Endothelial cell of umbilical vein (primary cell): ENCODE data around the gene DSG4. TPM values are rescaled to one million over a fixed set of nuclear protein-coding genes. Genes with fewer than 3 reads are reported as not detected.

Experiments
- BruUV-seq: library from RNA; stranded (reverse); fragments of 400-500 nt; replicated peaks from 2 replicates; lab custom pipeline; 2021; lab: Mats Ljungman, UMichigan
- CTCF ChIA-PET: fragments of 300-600, 350-600 bp; sonication (Branson Sonifier 250); formaldehyde crosslinking; loops from one replicate; lab custom pipeline; 2021; ENCODE audit warnings: antibody characterized with exemption, inconsistent platforms; lab: Charles Lee
- POLR2A ChIA-PET: fragments of 300-600, 350-600 bp; sonication (Branson Sonifier 250); formaldehyde crosslinking; loops from one replicate; lab custom pipeline; 2021; ENCODE audit warnings: antibody characterized with exemption, inconsistent platforms; lab: Charles Lee
- DNase-seq: peaks from one replicate; pipeline ENCODE4 v3.0.0-alpha.2; 2011; ENCODE audit warnings: low read depth, low spot score
- FAIRE-seq: peaks from 2 replicates; lab custom pipeline; 2011; peaks lifted over from hg19 to GRCh38; lab: Jason Lieb, UNC
- H2AFZ ChIP-seq: 2 replicates; pipeline ENCODE4 v1.6.0; 2012; ENCODE audit warnings: low read depth, low read length, control low read depth, inconsistent platforms
- H3K27ac ChIP-seq: 2 replicates; pipeline ENCODE4 v1.5.1; 2011; ENCODE audit warnings: low read depth, mild to moderate bottlenecking, control low read depth, low read length, moderate library complexity; ENCODE audit not compliant: insufficient read depth
- H3K27me3 ChIP-seq, 2 experiments: 2 replicates each; pipeline versions ENCODE4 v1.6.0 to v1.6.1; 2011; ENCODE audit warnings: low read length in 2 of 2, mixed read lengths in 1 of 2; ENCODE audit not compliant: control insufficient read depth in 2 of 2, insufficient read depth in 2 of 2
- H3K36me3 ChIP-seq, 2 experiments: 2 replicates in 1 of 2; 3 replicates in 1 of 2; pipeline ENCODE4 v1.5.1; 2011; ENCODE audit warnings: low read length in 2 of 2, mild to moderate bottlenecking in 1 of 2, moderate library complexity in 1 of 2; ENCODE audit not compliant: control insufficient read depth in 2 of 2, insufficient read depth in 2 of 2; ENCODE audit errors: extremely low read depth in 1 of 2
- H3K4me1 ChIP-seq: 3 replicates; pipeline ENCODE4 v1.5.1; 2011; ENCODE audit warnings: mild to moderate bottlenecking, low read length; ENCODE audit not compliant: control insufficient read depth, insufficient read depth; ENCODE audit errors: extremely low read depth
- H3K4me2 ChIP-seq: 2 replicates; pipeline ENCODE4 v1.6.1; 2011; ENCODE audit warnings: low read length, control low read depth, mixed read lengths; ENCODE audit not compliant: insufficient read depth
- H3K4me3 ChIP-seq, 3 experiments: fragments of 200-600 bp in 1 of 3; sonication (generic), shearing (Covaris generic) in 1 of 3; replicated peaks in 1 of 3; 2 replicates each; pipeline ENCODE4 v1.5.1; 2011 to 2016; ENCODE audit warnings: control low read depth in 3 of 3, low read length in 3 of 3, mild to moderate bottlenecking in 2 of 3, inconsistent platforms in 1 of 3, low read depth in 1 of 3, moderate library complexity in 1 of 3; ENCODE audit not compliant: insufficient read depth in 1 of 3
- H3K79me2 ChIP-seq: 2 replicates; pipeline ENCODE4 v1.6.0; 2012; ENCODE audit warnings: low read length, inconsistent platforms; ENCODE audit not compliant: control insufficient read depth, insufficient read depth
- H3K9ac ChIP-seq: replicated peaks from 2 replicates; pipeline ENCODE3; 2011; ENCODE audit warnings: low read length, control low read depth; ENCODE audit not compliant: insufficient read depth; ENCODE audit errors: extremely low read depth
- H3K9me1 ChIP-seq: replicated peaks from 3 replicates; pipeline ENCODE4 v1.6.0; 2011; ENCODE audit warnings: mild to moderate bottlenecking, low read length; ENCODE audit not compliant: control insufficient read depth, insufficient read depth; ENCODE audit errors: extremely low read depth
- H3K9me3 ChIP-seq: replicated peaks from 2 replicates; pipeline ENCODE4 v1.5.1; 2012; ENCODE audit warnings: low read length, inconsistent platforms; ENCODE audit not compliant: control insufficient read depth, insufficient read depth
- H4K20me1 ChIP-seq: replicated peaks from 2 replicates; pipeline ENCODE3; 2011; ENCODE audit warnings: mild to moderate bottlenecking, low read length; ENCODE audit not compliant: control insufficient read depth, insufficient read depth; ENCODE audit errors: extremely low read depth
- CTCF ChIP-seq, 2 donors: IDR thresholded peaks; 1 replicate in 1 of 2; 2 replicates in 1 of 2; pipeline ENCODE4 v1.5.1; 2011; ENCODE audit warnings: low read length in 2 of 2, mild to moderate bottlenecking in 2 of 2, moderate library complexity in 2 of 2, control low read depth in 1 of 2, inconsistent platforms in 1 of 2, low read depth in 1 of 2; ENCODE audit not compliant: insufficient read depth in 1 of 2; ENCODE audit errors: extremely low read depth in 1 of 2
- EZH2 ChIP-seq: IDR thresholded peaks from 2 replicates; pipeline ENCODE4 v1.6.1; 2012; ENCODE audit warnings: borderline replicate concordance, low read depth, mild to moderate bottlenecking, moderate library complexity, low read length, inconsistent platforms; ENCODE audit not compliant: severe bottlenecking
- FOS ChIP-seq: IDR thresholded peaks from 2 replicates; pipeline ENCODE4 v1.6.1; 2011; ENCODE audit warnings: mild to moderate bottlenecking, low read length, moderate library complexity, borderline replicate concordance; ENCODE audit not compliant: insufficient read depth
- GATA2 ChIP-seq: IDR thresholded peaks from 2 replicates; pipeline ENCODE4 v1.7.0; 2011; ENCODE audit warnings: low read depth, mild to moderate bottlenecking, moderate library complexity, mixed read lengths, low read length; ENCODE audit not compliant: insufficient read length, insufficient read depth
- JUN ChIP-seq: IDR thresholded peaks from 2 replicates; pipeline ENCODE4 v1.6.1; 2011; ENCODE audit warnings: borderline replicate concordance, low read depth; ENCODE audit not compliant: insufficient read length, insufficient read depth
- MAX ChIP-seq: IDR thresholded peaks from 2 replicates; pipeline ENCODE4 v1.6.1; 2011; ENCODE audit not compliant: insufficient read depth, insufficient read length
- MYC ChIP-seq: IDR thresholded peaks from one replicate; pipeline ENCODE4 v1.6.1; 2011; ENCODE audit warnings: mild to moderate bottlenecking, low read depth, low read length
- POLR2A ChIP-seq: IDR thresholded peaks from 2 replicates; pipeline ENCODE4 v1.6.1; 2012; ENCODE audit warnings: low read depth, mild to moderate bottlenecking, control low read depth, low read length
- POLR2AphosphoS5 ChIP-seq: IDR thresholded peaks from 2 replicates; pipeline ENCODE4 v1.6.1; 2012; ENCODE audit warnings: low read depth, mild to moderate bottlenecking, control low read depth, low read length, moderate library complexity; ENCODE audit not compliant: insufficient read depth
- dilution Hi-C: fragments of 300-500 bp; cut with MboI; formaldehyde crosslinking; loops from one replicate; pipeline ENCODE4 v1.15.0; 2019; ENCODE audit warnings: low sequenced_read_pairs; ENCODE audit not compliant: extremely low pct_ligation_motif_present
- intact Hi-C: fragments of 100-400 bp; cut with micrococcal nuclease; formaldehyde crosslinking; loops from one replicate; pipeline ENCODE4 v1.10.0; 2022
- polyA plus RNA-seq, 4 experiments: library from polyadenylated mRNA; depleted of rRNA in 3 of 4; stranded (reverse) in 3 of 4; unstranded in 1 of 4; fragments of >200 nt; gene quantifications; 2 replicates each; pipeline versions ENCODE4 v1.2.1 to v1.2.3, GENCODE V29; 2011 to 2012; ENCODE audit warnings: missing spikeins in 1 of 4
- total RNA-seq: library from RNA; stranded (reverse); gene quantifications from 2 replicates; pipeline ENCODE4 v1.2.3, GENCODE V29; 2021

DSG4 gene
- total and polyA plus RNA-seq, 2 donors (not counting 3 experiments of a cell fraction or from before 2014, with no cell fraction given) = not detected

GRCh38 chr18:31419457-31419932 lies 42.9 kb downstream of the DSG4 start:
- dilution Hi-C loops (no loop called here), intact Hi-C loops (no loop called here)
- ChIA-PET POLR2A (no interaction called here), CTCF (no interaction called here)
- H3K4me1 ChIP-seq = no peaks in the 10 kb centered on the region
- H3K4me3 ChIP-seq = no peak overlapping the region
- no peak overlapping the region for H3K9ac ChIP-seq
- no peak overlapping the region for H3K4me2 ChIP-seq
- FAIRE-seq (no peak), DNase-seq (no peak)
- no peaks in the 10 kb centered on the region for H3K36me3 ChIP-seq
- no peak overlapping the region for H2AFZ ChIP-seq
- TF ChIP-seq POLR2A = no peak
- TF ChIP-seq EZH2 = no peak
- no peak for TF ChIP-seq POLR2AphosphoS5
- TF ChIP-seq FOS = no peak
- TF ChIP-seq MAX = no peak
- no peak for TF ChIP-seq JUN
- no peak for TF ChIP-seq CTCF (IDR thresholded peaks at IDR 0.05; ENCODE audit: extremely low read depth in 1 of 2, insufficient read depth in 1 of 2, low read depth in 1 of 2, low read length in 2 of 2)
- TF ChIP-seq GATA2 = no peak
- no peak for TF ChIP-seq MYC
- H3K79me2 ChIP-seq = no peaks in the 10 kb centered on the region
- H3K9me3 ChIP-seq = no peaks in the 10 kb centered on the region
- H4K20me1 ChIP-seq = no peaks in the 10 kb centered on the region
- no peaks in the 10 kb centered on the region for H3K27me3 ChIP-seq
- H3K9me1 ChIP-seq = no peaks in the 10 kb centered on the region
- no TSS peak for BruUV-seq
- no peak overlapping the region for H3K27ac ChIP-seq
